ENCODE data around the gene IDUA.

IDUA gene

GRCh38 chr4:968621-969394 is 18.0 kb upstream of the IDUA start:
- no peak for TF ChIP-seq CTCF (conservative IDR thresholded peaks at IDR 0.05; ENCODE audit: low read depth, low read length)
- DNase-seq (ENCODE audit: low read depth), result no peak
- H3K4me3 ChIP-seq (ENCODE audit: low read depth, low read length), result no peak overlapping the region

GRCh38 chr4:970046-970745 is 16.6 kb upstream of the IDUA start:
- DNase-seq (ENCODE audit: low read depth), result no peak
- H3K4me3 ChIP-seq (ENCODE audit: low read depth, low read length), result no peak overlapping the region
- no peak for TF ChIP-seq CTCF (conservative IDR thresholded peaks at IDR 0.05; ENCODE audit: low read depth, low read length)

GRCh38 chr4:970854-971520 is 15.9 kb upstream of the IDUA start:
- no peak for TF ChIP-seq CTCF (conservative IDR thresholded peaks at IDR 0.05; ENCODE audit: low read depth, low read length)
- H3K4me3 ChIP-seq (ENCODE audit: low read depth, low read length), result no peak overlapping the region
- no peak for DNase-seq (ENCODE audit: low read depth)

- no peak for TF ChIP-seq CTCF (conservative IDR thresholded peaks at IDR 0.05; ENCODE audit: low read depth, low read length)
- no peak for DNase-seq (ENCODE audit: low read depth)
- peak overlapping the region; percentile 71 for H3K4me3 ChIP-seq (ENCODE audit: low read depth, low read length)
These were observed 15.0 kb upstream of the IDUA start for GRCh38 chr4:971666-972500.

GRCh38 chr4:972651-973424 is 14.0 kb upstream of the IDUA start:
- TF ChIP-seq CTCF (conservative IDR thresholded peaks at IDR 0.05; ENCODE audit: low read depth, low read length), result no peak
- no peak for DNase-seq (ENCODE audit: low read depth)
- H3K4me3 ChIP-seq (ENCODE audit: low read depth, low read length), result peak overlapping the region; percentile 71

All from choroid plexus epithelial cell (primary cell).